ENCODE results near the gene SRD5A1.
A peak's percentile ranks its signal among the peaks of the same experiment; 100 is the strongest.

GRCh38 chr5:6712577-6713273 is 79.5 kb downstream of the SRD5A1 start:
- TF ChIP-seq POLR2A (IDR thresholded peaks at IDR 0.05; ENCODE audit: borderline replicate concordance, extremely low read depth, insufficient read depth, insufficient read length), result peak; percentile 50
- peak; percentile 79; the same call in 1 of the 2 replicates for TF ChIP-seq POLR2AphosphoS5 (IDR thresholded peaks at IDR 0.05; ENCODE audit: low read depth, low read length)
- TF ChIP-seq, protein P1, sequence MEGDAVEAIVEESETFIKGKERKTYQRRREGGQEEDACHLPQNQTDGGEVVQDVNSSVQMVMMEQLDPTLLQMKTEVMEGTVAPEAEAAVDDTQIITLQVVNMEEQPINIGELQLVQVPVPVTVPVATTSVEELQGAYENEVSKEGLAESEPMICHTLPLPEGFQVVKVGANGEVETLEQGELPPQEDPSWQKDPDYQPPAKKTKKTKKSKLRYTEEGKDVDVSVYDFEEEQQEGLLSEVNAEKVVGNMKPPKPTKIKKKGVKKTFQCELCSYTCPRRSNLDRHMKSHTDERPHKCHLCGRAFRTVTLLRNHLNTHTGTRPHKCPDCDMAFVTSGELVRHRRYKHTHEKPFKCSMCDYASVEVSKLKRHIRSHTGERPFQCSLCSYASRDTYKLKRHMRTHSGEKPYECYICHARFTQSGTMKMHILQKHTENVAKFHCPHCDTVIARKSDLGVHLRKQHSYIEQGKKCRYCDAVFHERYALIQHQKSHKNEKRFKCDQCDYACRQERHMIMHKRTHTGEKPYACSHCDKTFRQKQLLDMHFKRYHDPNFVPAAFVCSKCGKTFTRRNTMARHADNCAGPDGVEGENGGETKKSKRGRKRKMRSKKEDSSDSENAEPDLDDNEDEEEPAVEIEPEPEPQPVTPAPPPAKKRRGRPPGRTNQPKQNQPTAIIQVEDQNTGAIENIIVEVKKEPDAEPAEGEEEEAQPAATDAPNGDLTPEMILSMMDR (IDR thresholded peaks at IDR 0.05 in 2 of 3, conservative IDR thresholded peaks at IDR 0.05 in 1 of 3; ENCODE audit: borderline replicate concordance in 1 of 3, insufficient read depth in 1 of 3, low read depth in 2 of 3, low read length in 2 of 3), result no peak

Measured in HCT116 (cell line).